ENCODE results near the gene CAPN12.

- TF ChIP-seq POLR2A (IDR thresholded peaks at IDR 0.05) (no peak), CTCF (IDR thresholded peaks at IDR 0.05) (peak in 1 of 6 experiments; percentile 16)
Measured at GRCh38 chr19:38718747-38719543, 25.3 kb downstream of the CAPN12 start.
